ENCODE results near the gene RPTOR. TPM values are rescaled to one million over a fixed set of nuclear protein-coding genes. Genes with fewer than 3 reads are reported as not detected.

RPTOR gene
- total RNA-seq, 1 experiment from 2014 or later = 46.2 TPM

GRCh38 chr17:80650751-80651518 is 106.3 kb downstream of the RPTOR start:
- DNase-seq = no peak
- Histone ChIP-seq H3K4me3 (ENCODE audit: low read length) (no peak overlapping the region), H3K36me3 (ENCODE audit: low read depth, low read length) (peaks cover 8% of the 10 kb centered on the region; the same call in 1 of the 2 replicates), H3K27ac (ENCODE audit: low read length) (no peak overlapping the region), H3K4me1 (ENCODE audit: insufficient read depth, low read length) (peaks cover 26% of the 10 kb centered on the region), H3K27me3 (ENCODE audit: low read length) (no peaks in the 10 kb centered on the region), H4K20me1 (ENCODE audit: low read length) (peaks cover 7% of the 10 kb centered on the region; the same call in 1 of the 2 replicates), H2AFZ (ENCODE audit: low read length) (no peak overlapping the region), H3K79me2 (ENCODE audit: low read length) (peaks cover 91% of the 10 kb centered on the region), H3K9me3 (ENCODE audit: low read length) (no peaks in the 10 kb centered on the region), H3K9ac (ENCODE audit: low read length) (no peak overlapping the region), H3K9me2 (replicated peaks; ENCODE audit: low read length) (no peaks in the 10 kb centered on the region), H3K4me2 (ENCODE audit: low read length) (no peak overlapping the region), H3F3A (ENCODE audit: low read length, unreplicated experiment) (no peaks in the 10 kb centered on the region)
- TF ChIP-seq CTCF (conservative IDR thresholded peaks at IDR 0.05; ENCODE audit: low read depth, low read length) (no peak), EZH2phosphoT487 (IDR thresholded peaks at IDR 0.05; ENCODE audit: borderline replicate concordance, low read length) (no peak), EZH2 (IDR thresholded peaks at IDR 0.05; ENCODE audit: low read length, unreplicated experiment) (no peak)
- intact Hi-C loops (cut with micrococcal nuclease) = no loop called here
- ChIA-PET CTCF (no interaction called here), POLR2A (ENCODE audit: unreplicated experiment) (no interaction called here)
- BruUV-seq (replicated peaks) = no TSS peak
- no peak for ATAC-seq

GRCh38 chr17:80652756-80653330 is 108.2 kb downstream of the RPTOR start:
- peaks cover 16% of the 10 kb centered on the region for H3K4me1 ChIP-seq (ENCODE audit: insufficient read depth, low read length)
- ATAC-seq = no peak
- H3K4me2 ChIP-seq (ENCODE audit: low read length) = no peak overlapping the region
- H3K9me3 ChIP-seq (ENCODE audit: low read length) = no peaks in the 10 kb centered on the region
- H3K4me3 ChIP-seq (ENCODE audit: low read length) = no peak overlapping the region
- no peaks in the 10 kb centered on the region for H3K27me3 ChIP-seq (ENCODE audit: low read length)
- CTCF ChIA-PET = no interaction called here
- POLR2A ChIA-PET (ENCODE audit: unreplicated experiment) = no interaction called here
- H3F3A ChIP-seq (ENCODE audit: low read length, unreplicated experiment) = no peaks in the 10 kb centered on the region
- H3K9me2 ChIP-seq (replicated peaks; ENCODE audit: low read length) = no peaks in the 10 kb centered on the region
- intact Hi-C loops (cut with micrococcal nuclease) = no loop called here
- H3K36me3 ChIP-seq (ENCODE audit: low read depth, low read length) = peaks cover 8% of the 10 kb centered on the region; the same call in 1 of the 2 replicates
- no peak overlapping the region for H3K9ac ChIP-seq (ENCODE audit: low read length)
- H2AFZ ChIP-seq (ENCODE audit: low read length) = no peak overlapping the region
- TF ChIP-seq EZH2 (IDR thresholded peaks at IDR 0.05; ENCODE audit: low read length, unreplicated experiment) (no peak), EZH2phosphoT487 (IDR thresholded peaks at IDR 0.05; ENCODE audit: borderline replicate concordance, low read length) (no peak), CTCF (conservative IDR thresholded peaks at IDR 0.05; ENCODE audit: low read depth, low read length) (no peak)
- no peak overlapping the region for H3K27ac ChIP-seq (ENCODE audit: low read length)
- no peak for DNase-seq
- H4K20me1 ChIP-seq (ENCODE audit: low read length) = peaks cover 7% of the 10 kb centered on the region; the same call in 1 of the 2 replicates
- peaks cover 91% of the 10 kb centered on the region for H3K79me2 ChIP-seq (ENCODE audit: low read length)
- BruUV-seq (replicated peaks) = no TSS peak

GRCh38 chr17:80653856-80654255 is 109.2 kb downstream of the RPTOR start:
- Histone ChIP-seq H3K36me3 (ENCODE audit: low read depth, low read length) (peaks cover 8% of the 10 kb centered on the region; the same call in 1 of the 2 replicates), H3K79me2 (ENCODE audit: low read length) (peaks cover 92% of the 10 kb centered on the region), H3K9ac (ENCODE audit: low read length) (no peak overlapping the region), H3K4me1 (ENCODE audit: insufficient read depth, low read length) (peaks cover 9% of the 10 kb centered on the region), H3K4me3 (ENCODE audit: low read length) (no peak overlapping the region), H3K4me2 (ENCODE audit: low read length) (no peak overlapping the region), H3K9me3 (ENCODE audit: low read length) (no peaks in the 10 kb centered on the region), H3F3A (ENCODE audit: low read length, unreplicated experiment) (no peaks in the 10 kb centered on the region), H3K27ac (ENCODE audit: low read length) (no peak overlapping the region), H3K9me2 (replicated peaks; ENCODE audit: low read length) (no peaks in the 10 kb centered on the region), H3K27me3 (ENCODE audit: low read length) (no peaks in the 10 kb centered on the region), H2AFZ (ENCODE audit: low read length) (no peak overlapping the region), H4K20me1 (ENCODE audit: low read length) (no peaks in the 10 kb centered on the region)
- no peak for ATAC-seq
- BruUV-seq (replicated peaks) = no TSS peak
- intact Hi-C loops (cut with micrococcal nuclease) = no loop called here
- no peak for DNase-seq
- ChIA-PET CTCF (no interaction called here), POLR2A (ENCODE audit: unreplicated experiment) (no interaction called here)
- TF ChIP-seq EZH2 (IDR thresholded peaks at IDR 0.05; ENCODE audit: low read length, unreplicated experiment) (no peak), CTCF (conservative IDR thresholded peaks at IDR 0.05; ENCODE audit: low read depth, low read length) (no peak), EZH2phosphoT487 (IDR thresholded peaks at IDR 0.05; ENCODE audit: borderline replicate concordance, low read length) (no peak)
